DOHH2 (cell line): ENCODE results near the gene GPR152.
"Not testable (repeated sequence)": the region's sequence is repeated elsewhere in the genome, so short reads cannot be mapped to it uniquely, and the experiment has no call there.

Source experiments
- H3F3A ChIP-seq: fragments of 200-600 bp; sonication (generic), shearing (Covaris generic); 2 replicates; pipeline ENCODE4 v1.6.0; 2016; ENCODE audit warnings: antibody characterized with exemption, mild to moderate bottlenecking; ENCODE audit not compliant: control insufficient read depth, insufficient read depth
- H3K27ac ChIP-seq: fragments of 200-600 bp; sonication (generic); 2 replicates; pipeline ENCODE4 v1.5.1; 2014; ENCODE audit warnings: low read depth, mild to moderate bottlenecking, low read length, moderate library complexity
- H3K27me3 ChIP-seq: fragments of 200-600 bp; sonication (generic); 2 replicates; pipeline ENCODE4 v1.6.1; 2014; ENCODE audit warnings: mild to moderate bottlenecking, low read length, mixed read lengths; ENCODE audit not compliant: control insufficient read depth
- H3K36me3 ChIP-seq: fragments of 200-600 bp; sonication (generic); 2 replicates; pipeline ENCODE4 v1.6.1; 2014; ENCODE audit warnings: mild to moderate bottlenecking, low read length, moderate library complexity, mixed read lengths; ENCODE audit not compliant: control insufficient read depth
- H3K4me1 ChIP-seq: fragments of 200-600 bp; sonication (generic); 2 replicates; pipeline ENCODE4 v1.6.1; 2014; ENCODE audit warnings: mild to moderate bottlenecking, low read length, mixed read lengths; ENCODE audit not compliant: control insufficient read depth
- H3K4me2 ChIP-seq: fragments of 200-600 bp; sonication (generic); 2 replicates; pipeline ENCODE4 v1.6.0; 2014; ENCODE audit warnings: mild to moderate bottlenecking, low read length, moderate library complexity
- H3K4me3 ChIP-seq: fragments of 200-600 bp; sonication (generic); 2 replicates; pipeline ENCODE4 v1.5.1; 2014; ENCODE audit warnings: mild to moderate bottlenecking, low read length, mixed read lengths
- H3K79me2 ChIP-seq: fragments of 200-600 bp; sonication (generic); 2 replicates; pipeline ENCODE4 v1.6.1; 2014; ENCODE audit warnings: mild to moderate bottlenecking, low read length, mixed read lengths; ENCODE audit not compliant: control insufficient read depth
- H3K9me2 ChIP-seq: fragments of 200-600 bp; sonication (generic); replicated peaks from 2 replicates; pipeline ENCODE4 v1.6.1; 2014; ENCODE audit warnings: mild to moderate bottlenecking, low read length, mixed read lengths; ENCODE audit not compliant: control insufficient read depth
- H3K9me3 ChIP-seq: fragments of 200-600 bp; sonication (generic); 2 replicates; pipeline ENCODE4 v1.6.1; 2014; ENCODE audit warnings: antibody characterized with exemption, low read length, mixed read lengths; ENCODE audit not compliant: control insufficient read depth, insufficient read depth
- H4K20me1 ChIP-seq: fragments of 200-600 bp; sonication (generic); 2 replicates; pipeline ENCODE4 v1.6.0; 2014; ENCODE audit warnings: low read depth, mild to moderate bottlenecking, antibody characterized with exemption, low read length, moderate library complexity; ENCODE audit not compliant: control insufficient read depth, insufficient read depth
- CTCF ChIP-seq: fragments of 200-600 bp; sonication (generic); IDR thresholded peaks from one replicate; pipeline ENCODE4 v1.5.1; 2014; ENCODE audit warnings: antibody characterized with exemption, mild to moderate bottlenecking, low read depth, low read length; ENCODE audit not compliant: poor library complexity, severe bottlenecking
- EZH2phosphoT487 ChIP-seq: fragments of 200-600 bp; sonication (generic); IDR thresholded peaks from 2 replicates; pipeline ENCODE4 v1.6.1; 2017; ENCODE audit warnings: borderline replicate concordance, mild to moderate bottlenecking, antibody characterized with exemption, low read length, moderate library complexity, mixed read lengths

GPR152 gene

DNA sequence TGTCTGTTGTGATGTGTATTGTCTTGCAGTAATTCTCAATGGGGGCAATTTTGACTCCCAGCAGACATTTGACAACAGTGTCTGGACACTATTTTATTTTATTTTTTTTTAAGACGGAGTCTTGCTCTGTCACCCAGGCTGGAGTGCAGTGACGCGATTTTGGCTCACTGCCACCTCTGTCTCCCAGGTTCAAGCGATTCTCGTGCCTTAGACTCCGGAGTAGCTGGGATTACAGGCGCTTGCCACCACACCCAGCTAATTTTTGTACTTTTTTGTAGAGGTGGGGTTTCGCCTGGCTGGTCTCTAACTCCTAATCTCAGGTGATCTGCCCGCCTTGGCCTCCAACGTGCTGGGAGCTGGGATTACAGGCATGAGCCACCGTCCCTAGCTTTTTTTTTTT, 22.8 kb downstream of the GPR152 start:
- Histone ChIP-seq H3K27me3 (no peaks in the 10 kb centered on the region), H3K79me2 (peaks cover 37% of the 10 kb centered on the region), H4K20me1 (no peaks in the 10 kb centered on the region), H3K4me3 (peak overlapping the region; percentile 73), H3K36me3 (peaks cover 49% of the 10 kb centered on the region), H3K4me2 (peak overlapping the region; percentile 73), H3K9me2 (no peaks in the 10 kb centered on the region), H3K9me3 (no peaks in the 10 kb centered on the region), H3K27ac (no peak overlapping the region), H3K4me1 (peaks cover 30% of the 10 kb centered on the region), H3F3A (peaks cover 14% of the 10 kb centered on the region)
- TF ChIP-seq EZH2phosphoT487 = no peak
- no peak for TF ChIP-seq CTCF

- Histone ChIP-seq H3K79me2 (peaks cover 34% of the 10 kb centered on the region), H3K27ac (no peak overlapping the region), H3K4me1 (peaks cover 25% of the 10 kb centered on the region), H3K4me3 (peak overlapping the region; percentile 73), H3K4me2 (peak overlapping the region; percentile 73), H3K36me3 (peaks cover 44% of the 10 kb centered on the region), H4K20me1 (no peaks in the 10 kb centered on the region), H3K27me3 (no peaks in the 10 kb centered on the region), H3K9me2 (no peaks in the 10 kb centered on the region), H3F3A (peaks cover 10% of the 10 kb centered on the region; the same call in 1 of the 2 replicates), H3K9me3 (no peaks in the 10 kb centered on the region)
- no peak for TF ChIP-seq CTCF
- no peak for TF ChIP-seq EZH2phosphoT487
Observed at GRCh38 chr11:67429038-67429668, 23.4 kb downstream of the GPR152 start.

DNA sequence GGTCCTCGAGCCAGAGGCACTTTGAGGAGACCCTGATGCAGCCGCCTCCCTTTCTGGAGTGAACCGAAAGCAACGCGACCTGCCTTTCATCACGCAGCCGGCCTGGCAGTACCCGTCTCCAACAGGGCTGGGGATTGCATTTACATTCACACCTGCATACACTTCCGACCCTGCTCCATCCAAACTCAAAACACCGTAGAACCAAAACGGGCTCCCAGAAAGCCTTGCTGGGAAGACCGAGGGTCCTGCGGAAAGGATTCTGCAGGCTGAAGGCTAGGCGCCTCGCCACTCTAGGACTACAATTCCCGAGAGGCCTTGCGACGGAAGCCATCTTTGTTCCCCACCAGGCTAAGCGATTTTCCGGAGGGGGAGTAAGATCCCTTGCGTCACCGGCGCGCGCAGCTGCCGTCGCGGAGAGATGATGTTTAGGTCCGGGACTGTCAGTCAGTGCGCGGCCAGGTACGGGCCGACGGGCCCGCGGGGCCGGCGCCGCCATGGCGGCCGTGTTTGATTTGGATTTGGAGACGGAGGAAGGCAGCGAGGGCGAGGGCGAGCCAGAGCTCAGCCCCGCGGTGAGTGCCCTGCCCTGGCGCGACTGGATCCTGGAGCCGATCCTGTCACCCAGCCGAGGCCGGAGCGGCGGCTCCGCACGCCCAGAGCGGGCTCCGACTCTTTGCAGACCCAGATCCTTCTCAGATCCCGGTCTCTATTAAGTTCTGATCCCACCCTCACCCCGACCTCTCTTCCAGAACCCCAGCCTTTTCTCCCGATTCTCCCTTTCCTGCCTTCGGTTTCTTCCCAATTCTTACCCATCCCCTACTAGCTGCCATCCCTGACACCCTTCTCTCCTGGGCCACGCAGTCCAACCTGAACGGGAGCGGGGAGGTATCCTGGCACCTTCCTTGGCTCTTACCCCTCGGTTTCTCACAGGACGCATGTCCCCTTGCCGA, 24.2 kb downstream of the GPR152 start, which contains the start of gene RPS6KB2:
Gene RPS6KB2, plus strand, starts transcription at position 443 of the 950 bp plus-strand sequence. Its CDS starts 52 bp downstream, at position 495.
- H3K27me3 ChIP-seq = no peaks in the 10 kb centered on the region
- H3K79me2 ChIP-seq = peaks cover 31% of the 10 kb centered on the region
- no peak for TF ChIP-seq CTCF
- TF ChIP-seq EZH2phosphoT487 = no peak
- peak within 1 kb of the TSS; percentile 73 for H3K4me2 ChIP-seq
- H3F3A ChIP-seq = 0 out of 2 replicates have a peak, but pooled peaks cover 1% of the 10 kb centered on the region
- peaks cover 35% of the 10 kb centered on the region for H3K36me3 ChIP-seq
- H3K4me3 ChIP-seq = peak within 1 kb of the TSS; percentile 73
- peaks cover 16% of the 10 kb centered on the region for H3K4me1 ChIP-seq
- H4K20me1 ChIP-seq = no peaks in the 10 kb centered on the region
- peak within 1 kb of the TSS; percentile 29 for H3K27ac ChIP-seq
- H3K9me3 ChIP-seq = no peaks in the 10 kb centered on the region
- no peaks in the 10 kb centered on the region for H3K9me2 ChIP-seq

GRCh38 chr11:67427364-67427859, 25.1 kb downstream of the GPR152 start:
- H3K4me2 ChIP-seq = peak overlapping the region; percentile 73
- peak overlapping the region; percentile 29 for H3K27ac ChIP-seq
- H4K20me1 ChIP-seq, H3K9me2 ChIP-seq, H3K9me3 ChIP-seq, H3F3A ChIP-seq, H3K27me3 ChIP-seq: not testable (repeated sequence)
- H3K4me3 ChIP-seq = peak overlapping the region; percentile 73
- H3K4me1 ChIP-seq = peaks cover 15% of the 10 kb centered on the region
- H3K36me3 ChIP-seq = peaks cover 26% of the 10 kb centered on the region
- H3K79me2 ChIP-seq = peaks cover 31% of the 10 kb centered on the region
